NCI-H1092 (cell line): ENCODE measurements around the gene GLMN.

Experiments
- DNase-seq: peaks from one replicate; lab custom pipeline; 2025; lab: John Stamatoyannopoulos, UW

Gene GLMN

DNA sequence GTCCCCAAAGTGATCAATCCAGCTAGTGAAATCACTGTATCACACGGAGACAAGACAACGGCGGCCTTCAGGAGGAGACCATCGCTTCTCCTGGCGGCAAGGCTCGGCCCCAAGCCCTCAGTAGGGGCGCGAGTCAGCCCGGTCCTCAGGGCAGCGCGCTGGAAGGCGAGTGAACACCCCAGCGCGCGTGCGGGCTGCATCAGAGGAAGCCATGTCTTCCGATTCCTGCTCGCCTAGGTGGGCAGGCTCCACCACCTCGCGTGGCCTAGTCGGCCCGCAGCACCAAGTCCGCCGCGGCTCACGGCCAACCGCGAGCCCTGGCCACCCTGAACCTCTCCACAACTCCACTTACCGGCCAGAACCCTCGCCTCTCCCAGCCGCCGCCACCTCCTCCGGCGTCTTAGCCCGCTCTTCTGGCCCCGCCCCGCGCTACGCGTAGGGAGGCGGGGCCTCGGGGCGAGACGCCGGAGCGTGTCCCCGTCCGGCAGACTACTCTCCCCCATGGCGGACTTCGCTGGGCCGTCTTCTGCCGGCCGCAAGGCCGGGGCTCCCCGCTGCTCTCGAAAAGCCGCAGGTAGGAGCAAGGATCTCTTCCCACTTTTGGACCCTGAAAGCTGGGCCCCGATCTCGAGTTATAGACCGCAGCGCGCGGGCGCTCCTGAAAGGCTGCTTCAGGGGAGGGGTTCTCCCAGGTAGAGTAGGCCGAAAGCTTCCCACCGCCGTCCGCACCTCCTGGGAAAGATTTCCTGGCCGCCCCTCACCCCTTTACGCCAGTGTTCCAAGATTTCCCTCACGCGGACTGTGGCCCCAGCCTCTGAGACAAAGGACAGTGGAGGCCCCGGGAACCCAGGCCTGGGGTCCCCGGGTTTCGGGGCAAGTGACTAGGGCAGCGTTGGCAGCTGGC, at the start of gene GLMN, which contains the start of gene RPAP2:
Gene GLMN (minus strand): TSS at position 415 of the 904 bp plus-strand sequence. CDS start 988 bp downstream, outside the sequence.
Gene RPAP2 (plus strand): TSS at position 487 of the 904 bp plus-strand sequence. CDS start 15 bp downstream, at position 502.
- peak; percentile 84 for DNase-seq

DNA sequence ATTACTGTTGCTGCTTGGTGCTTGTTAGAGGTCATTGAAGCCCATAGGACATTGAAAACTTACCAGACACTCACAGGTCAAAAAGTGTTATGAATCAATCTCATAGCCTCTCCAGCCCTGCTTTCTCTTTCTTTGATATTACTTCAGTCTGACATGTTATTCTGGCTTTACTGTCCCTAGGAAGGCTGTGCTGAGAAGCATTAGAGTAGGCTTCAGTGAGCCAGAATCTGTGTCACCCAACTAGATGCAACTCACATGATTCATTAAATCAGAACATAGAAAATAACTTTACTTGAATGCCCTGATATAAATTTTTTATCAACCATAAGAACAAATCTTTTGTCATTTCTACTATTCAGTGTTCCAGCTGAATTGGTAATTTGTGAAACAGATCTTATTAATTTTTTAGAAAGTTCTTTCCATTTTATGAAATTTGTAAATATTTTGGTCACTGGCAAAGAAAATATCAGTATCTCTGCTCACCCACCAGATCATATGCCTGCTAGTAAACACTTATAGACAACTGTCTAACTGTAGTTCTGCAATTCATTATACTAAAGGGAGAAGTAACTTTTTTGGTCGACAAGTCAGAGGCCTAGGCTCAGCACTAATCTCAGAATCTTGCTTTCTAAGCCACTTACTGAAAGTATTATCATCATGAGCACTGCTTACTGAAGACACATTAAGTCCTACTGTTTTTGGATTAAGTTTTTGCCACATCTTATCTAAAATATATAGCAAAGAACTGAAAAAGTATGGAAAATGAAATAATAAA, 48.3 kb upstream of the GLMN start:
- DNase-seq = no peak

- DNase-seq = no peak
These were observed 44.3 kb upstream of the GLMN start for GRCh38 chr1:92343061-92343460.

DNA sequence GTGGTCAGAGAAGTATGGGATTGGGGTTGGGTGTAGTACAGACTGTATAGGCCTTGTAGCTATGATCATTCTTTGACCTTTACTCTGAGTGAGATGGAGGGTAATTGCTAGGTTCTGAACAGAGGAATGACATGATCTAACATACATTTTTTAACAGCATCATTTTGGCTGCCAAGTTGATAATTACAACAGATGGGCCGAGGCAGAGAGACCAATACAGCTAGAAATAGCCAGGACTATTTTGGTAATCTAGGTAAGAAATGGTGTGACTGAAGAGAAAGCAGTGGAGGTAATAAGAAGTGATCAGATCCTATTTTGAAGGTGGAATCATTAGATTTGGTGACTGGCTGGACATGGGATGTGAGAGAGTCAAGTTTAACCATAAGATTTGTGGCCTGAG, 43.6 kb upstream of the GLMN start:
- no peak for DNase-seq

DNA sequence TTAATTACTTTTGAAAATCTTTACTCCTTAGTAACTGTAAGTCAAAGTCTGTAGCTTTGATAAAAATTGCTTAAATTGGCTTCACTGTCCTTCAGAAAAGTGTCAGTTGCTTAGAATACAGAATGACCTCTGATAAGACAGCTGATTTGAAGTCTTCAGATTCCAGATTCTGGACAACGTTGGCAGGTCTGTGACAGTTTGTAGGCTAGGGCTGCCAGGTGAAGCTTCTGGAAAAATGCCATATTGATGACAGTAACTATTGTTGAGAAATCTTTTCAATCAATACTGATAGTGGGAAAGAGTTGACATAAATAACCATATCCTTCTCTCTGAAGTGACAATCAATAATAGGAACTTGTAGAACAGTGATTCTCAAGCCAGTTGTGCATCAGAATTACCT, 41.4 kb upstream of the GLMN start:
- DNase-seq = no peak

- DNase-seq = no peak
These were observed 34.9 kb upstream of the GLMN start for GRCh38 chr1:92333668-92334067.

DNA sequence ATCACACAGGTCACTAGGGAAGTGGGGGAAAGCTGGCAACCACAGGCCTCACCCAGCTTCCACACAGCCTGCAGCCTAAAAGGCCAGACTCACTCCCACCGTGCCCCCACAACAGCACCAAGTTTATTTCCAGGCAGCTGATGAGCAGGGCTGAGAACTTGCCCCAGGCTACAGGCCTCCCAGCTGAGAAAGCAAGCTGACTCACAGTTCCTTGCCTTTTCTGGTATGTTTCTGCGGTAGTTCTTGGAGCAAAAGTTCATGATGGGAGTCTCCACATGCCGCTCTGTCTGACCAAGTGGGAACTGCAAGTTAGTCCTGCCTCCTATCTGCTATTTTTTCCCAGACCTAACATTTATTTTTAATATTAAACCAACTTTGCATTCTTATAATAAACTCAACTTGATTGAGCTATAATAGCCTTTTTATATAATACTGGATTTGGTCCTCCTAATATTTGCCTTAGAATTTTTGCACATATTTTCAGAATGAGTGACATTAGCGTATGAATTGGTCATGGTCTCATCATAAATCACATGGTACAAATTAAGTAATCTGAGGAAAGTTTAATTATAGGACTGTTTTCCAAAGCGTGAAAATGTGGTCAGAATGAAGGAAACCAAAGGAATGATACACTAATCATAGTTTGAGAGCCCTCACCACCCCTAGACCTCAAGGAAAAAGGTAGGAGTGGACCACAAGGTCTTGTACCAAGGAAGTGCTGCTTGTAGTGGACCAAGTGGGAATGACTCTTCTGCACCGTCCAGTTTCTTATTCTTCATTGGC, 30.8 kb upstream of the GLMN start:
- no peak for DNase-seq

DNA sequence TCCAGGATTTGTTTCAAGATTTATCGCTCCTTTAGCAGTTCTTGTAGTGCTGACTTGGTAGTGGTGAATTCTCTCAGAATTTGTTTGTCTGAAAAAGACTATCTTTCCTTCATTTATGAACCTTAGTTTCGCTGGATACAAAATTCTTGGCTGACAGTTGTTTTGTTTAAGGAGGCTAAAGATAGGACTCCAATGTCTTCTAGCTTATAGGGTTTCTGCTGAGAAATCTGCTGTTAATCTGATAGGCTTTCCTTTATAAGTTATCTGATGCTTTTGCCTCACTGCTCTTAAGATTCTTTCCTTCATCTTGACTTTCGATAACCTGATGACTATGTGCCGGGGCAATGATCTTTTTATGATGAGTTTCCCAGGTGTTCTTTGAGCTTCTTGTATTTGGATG, 29.0 kb upstream of the GLMN start:
- DNase-seq = no peak

DNA sequence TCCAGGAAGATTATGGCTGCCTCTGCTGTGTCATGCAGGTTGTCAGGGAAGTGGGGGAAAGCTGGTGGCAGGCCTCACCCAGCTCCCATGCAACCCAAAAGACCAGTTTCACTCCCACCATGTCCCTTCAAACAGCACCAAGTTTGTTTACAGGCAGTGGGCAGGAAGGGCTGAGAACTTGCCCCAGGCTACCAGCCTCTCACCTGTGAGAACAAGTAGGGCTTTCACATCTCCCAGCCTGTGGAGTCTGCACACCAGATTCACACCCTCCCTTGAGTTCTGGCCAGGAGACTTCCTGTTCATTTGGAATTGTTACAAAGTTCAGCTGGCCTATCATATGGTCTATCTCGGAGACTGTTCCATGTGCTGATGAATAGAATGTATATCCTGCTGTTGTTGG, 27.9 kb upstream of the GLMN start:
- DNase-seq = no peak

DNA sequence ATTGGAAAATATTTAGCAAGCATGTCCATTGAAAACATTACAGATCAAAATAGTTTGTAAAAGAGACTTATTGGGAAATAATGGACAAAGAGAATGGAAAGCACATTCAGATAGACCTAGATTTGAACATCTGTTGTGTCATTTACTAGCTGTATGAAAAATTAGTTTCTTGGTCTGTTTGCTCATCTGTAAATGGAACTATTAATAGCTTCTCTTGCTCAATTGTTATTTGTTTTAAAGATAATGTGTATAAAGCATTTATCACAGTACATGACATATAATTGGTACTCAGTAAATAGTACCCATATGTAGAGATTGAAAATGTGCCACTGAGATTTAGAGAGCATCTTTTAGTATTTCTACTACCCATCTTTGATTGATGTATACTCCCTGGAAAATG, 26.0 kb upstream of the GLMN start:
- no peak for DNase-seq

DNA sequence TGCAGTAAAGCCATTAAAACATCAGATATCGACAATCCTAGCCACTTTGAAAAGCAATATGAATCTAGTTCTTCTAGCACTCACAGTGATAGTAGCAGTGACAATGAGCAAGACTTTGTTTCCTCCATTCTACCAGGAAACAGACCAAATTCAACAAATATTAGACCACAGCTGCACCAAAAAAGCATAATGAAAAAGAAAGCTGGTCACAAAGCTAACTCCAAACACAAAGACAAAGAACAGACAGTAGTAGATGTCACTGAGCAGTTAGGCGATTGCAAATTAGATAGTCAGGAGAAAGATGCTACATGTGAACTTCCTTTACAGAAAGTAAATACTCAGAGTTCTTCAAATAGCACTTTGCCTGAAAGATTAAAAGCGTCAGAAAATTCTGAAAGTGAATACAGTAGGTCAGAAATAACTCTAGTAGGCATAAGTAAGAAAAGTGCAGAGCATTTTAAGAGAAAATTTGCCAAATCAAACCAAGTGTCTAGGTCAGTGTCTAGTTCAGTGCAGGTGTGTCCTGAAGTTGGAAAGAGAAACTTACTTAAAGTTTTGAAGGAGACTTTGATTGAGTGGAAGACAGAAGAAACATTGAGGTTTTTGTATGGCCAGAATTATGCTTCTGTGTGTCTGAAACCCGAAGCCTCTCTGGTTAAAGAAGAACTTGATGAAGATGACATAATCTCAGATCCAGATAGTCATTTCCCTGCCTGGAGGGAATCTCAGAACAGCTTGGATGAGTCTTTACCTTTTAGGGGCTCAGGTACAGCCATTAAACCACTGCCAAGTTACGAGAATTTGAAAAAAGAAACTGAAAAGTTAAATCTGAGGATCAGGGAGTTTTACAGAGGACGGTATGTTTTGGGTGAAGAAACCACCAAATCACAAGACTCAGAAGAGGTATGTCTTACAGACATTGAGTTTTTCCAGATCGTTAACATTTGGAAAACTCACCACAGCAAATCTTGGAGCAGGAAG, 25.0 kb upstream of the GLMN start:
- no peak for DNase-seq

DNA sequence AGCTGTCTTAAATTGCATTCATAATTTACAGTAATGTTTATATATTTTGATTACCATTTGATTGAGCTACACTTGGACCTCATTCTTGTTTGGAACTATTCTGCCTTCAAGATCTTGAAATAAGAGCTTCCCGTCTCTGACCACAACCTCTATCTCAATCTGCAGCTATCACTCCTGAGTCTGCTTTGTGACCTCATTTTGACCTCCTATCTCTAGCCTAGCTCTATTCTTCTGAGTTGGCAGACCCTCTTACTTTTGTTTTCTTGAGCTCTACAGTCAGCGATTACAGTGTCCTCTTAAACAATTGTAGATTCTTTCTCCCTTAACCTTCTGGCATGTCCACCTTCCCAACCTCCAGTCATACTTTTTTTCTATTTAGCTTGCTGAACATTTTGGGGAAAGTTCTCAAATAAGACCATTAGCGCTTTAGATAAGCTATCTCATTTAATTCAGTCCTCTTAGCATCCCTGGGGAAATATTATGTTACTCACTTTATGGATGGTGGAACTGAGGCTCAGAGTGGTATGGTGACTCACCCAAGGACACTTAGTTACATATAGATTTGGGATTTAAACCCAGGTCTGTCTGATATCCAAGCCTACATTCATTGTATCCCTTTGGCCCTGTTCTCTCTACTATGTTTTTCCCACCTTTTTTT, 19.2 kb upstream of the GLMN start:
- DNase-seq = no peak

- DNase-seq = no peak
These were observed 17.2 kb upstream of the GLMN start for GRCh38 chr1:92315766-92316599.

GRCh38 chr1:92314024-92314423, 15.2 kb upstream of the GLMN start:
- no peak for DNase-seq

- no peak for DNase-seq
These were observed 11.4 kb upstream of the GLMN start for GRCh38 chr1:92310185-92310597.

GRCh38 chr1:92307980-92308379, 9.2 kb upstream of the GLMN start:
- no peak for DNase-seq

DNA sequence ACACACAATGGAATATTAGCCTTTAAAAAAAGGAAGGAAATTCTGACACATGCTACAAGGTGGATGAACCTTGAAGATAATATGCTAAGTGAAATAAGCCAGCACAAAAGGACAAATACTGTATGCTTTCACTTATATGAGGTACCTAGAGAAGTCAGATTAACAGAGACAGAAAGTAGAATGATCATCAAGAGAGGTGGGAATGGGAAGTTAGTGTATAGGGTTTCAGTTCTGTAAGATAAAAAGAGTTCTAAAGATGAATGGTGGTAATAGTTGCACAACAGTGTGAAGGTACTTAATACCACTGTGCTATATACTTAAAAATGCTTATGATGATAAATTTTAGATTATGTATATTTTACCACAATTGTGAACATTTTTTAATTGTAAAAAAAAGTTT, 7.2 kb upstream of the GLMN start:
- no peak for DNase-seq

GRCh38 chr1:92301021-92301420, 2.2 kb upstream of the GLMN start:
- DNase-seq = no peak

GRCh38 chr1:92299477-92300150, 827 bp upstream of the GLMN start:
- DNase-seq = no peak
